T-helper 17 cell (primary cell): Measurements from ENCODE around the gene EPHA1. TPM values are rescaled to one million over a fixed set of nuclear protein-coding genes. Genes with fewer than 3 reads are reported as not detected.
"Not testable (repeated sequence)": the region's sequence is repeated elsewhere in the genome, so short reads cannot be mapped to it uniquely, and the experiment has no call there.

Source experiments
- ATAC-seq: fragments of 150-1000 bp; cut with Tn5 transposase; 2 replicates; pipeline ENCODE4 v1.10.0; 2021; ENCODE audit warnings: mild to moderate bottlenecking, moderate library complexity
- DNase-seq, 3 donors: peaks; one replicate each; pipeline versions ENCODE4 v3.0.0 to v3.0.0-alpha.2; 2020 to 2021
- H3K9me3 ChIP-seq: one replicate; pipeline ENCODE4 v1.7.0; 2013; ENCODE audit warnings: low read length, mild to moderate bottlenecking; ENCODE audit not compliant: control insufficient read depth, poor library complexity, severe bottlenecking
- H3K27ac Mint-ChIP-seq: one replicate; pipeline ENCODE4 v1.8.0; 2022; ENCODE audit warnings: mild to moderate bottlenecking, moderate library complexity, mixed read lengths
- H3K27me3 Mint-ChIP-seq: one replicate; pipeline ENCODE4 v1.8.0; 2022; ENCODE audit warnings: mixed read lengths
- H3K36me3 Mint-ChIP-seq: one replicate; pipeline ENCODE4 v1.8.0; 2022; ENCODE audit warnings: low read depth, mixed read lengths
- H3K4me1 Mint-ChIP-seq: one replicate; pipeline ENCODE4 v1.8.0; 2022; ENCODE audit warnings: mild to moderate bottlenecking, mixed read lengths
- H3K4me3 Mint-ChIP-seq: one replicate; pipeline ENCODE4 v1.8.0; 2022; ENCODE audit warnings: mild to moderate bottlenecking, moderate library complexity, mixed read lengths
- total RNA-seq, 4 donors: library from RNA in 2 of 4; stranded (reverse) in 2 of 4; gene quantifications; one replicate each; pipeline ENCODE4 v1.2.3 and lab custom pipeline; 2022 to 2026

The EPHA1 gene
- total RNA-seq, 2 donors from 2014 or later, result 9.4 to 19.7 TPM

GRCh38 chr7:143406002-143406357, 2.7 kb downstream of the EPHA1 start:
- no peak overlapping the region for H3K4me3 Mint-ChIP-seq
- H3K27me3 Mint-ChIP-seq, result no peaks in the 10 kb centered on the region
- ATAC-seq, result no peak
- no peaks in the 10 kb centered on the region for H3K9me3 ChIP-seq
- H3K4me1 Mint-ChIP-seq, result peaks cover 56% of the 10 kb centered on the region
- H3K27ac Mint-ChIP-seq, result no peak overlapping the region
- DNase-seq, result no peak
- no peaks in the 10 kb centered on the region for H3K36me3 Mint-ChIP-seq

DNA sequence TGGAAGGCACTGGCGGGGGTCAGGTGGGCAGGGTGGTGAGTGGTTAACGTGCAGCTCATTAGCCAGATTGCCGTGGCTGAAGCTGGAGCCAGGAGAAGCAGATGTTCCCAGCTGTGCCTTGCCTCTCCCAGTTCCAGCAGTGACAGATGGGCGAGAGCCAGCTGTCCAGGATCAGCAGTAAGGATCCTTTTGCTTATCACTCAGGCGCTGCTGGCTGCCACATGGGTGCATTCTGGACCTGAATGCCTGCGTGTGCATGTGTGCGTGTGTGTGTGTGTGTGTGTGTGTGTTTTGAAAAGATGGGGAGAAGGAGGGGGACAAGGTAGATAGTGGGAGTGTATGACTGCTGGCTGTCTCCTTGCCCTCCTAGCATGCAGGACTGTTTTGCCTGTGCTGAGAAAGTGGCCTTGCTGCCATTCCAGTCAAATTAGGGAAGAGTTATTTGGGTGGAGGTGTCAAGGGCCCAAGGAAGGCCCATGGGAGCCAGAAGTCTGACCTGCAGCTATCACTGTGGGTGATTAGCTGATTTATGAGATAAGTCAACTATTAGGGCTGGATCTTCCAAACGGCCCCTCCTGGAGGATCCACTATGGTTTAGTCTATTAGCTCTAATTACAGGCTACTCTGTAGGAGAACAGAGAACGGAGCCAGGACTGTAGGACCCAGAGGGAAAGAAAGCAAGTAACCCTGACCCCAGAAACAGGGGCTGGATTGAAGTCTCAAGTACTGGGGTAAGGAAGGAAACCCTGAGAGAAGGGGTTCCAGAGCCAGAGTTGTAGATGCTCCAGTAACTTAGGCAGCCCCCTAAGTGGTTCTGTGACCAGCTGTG, 3.3 kb downstream of the EPHA1 start:
- ATAC-seq (no peak), DNase-seq (no peak)
- no peaks in the 10 kb centered on the region for H3K27me3 Mint-ChIP-seq
- peak overlapping the region; percentile 52 for H3K4me3 Mint-ChIP-seq
- no peaks in the 10 kb centered on the region for H3K36me3 Mint-ChIP-seq
- peak overlapping the region; percentile 70 for H3K27ac Mint-ChIP-seq
- peaks cover 54% of the 10 kb centered on the region for H3K4me1 Mint-ChIP-seq
- no peaks in the 10 kb centered on the region for H3K9me3 ChIP-seq

GRCh38 chr7:143402233-143402632, 6.4 kb downstream of the EPHA1 start:
- H3K36me3 Mint-ChIP-seq, ATAC-seq, H3K9me3 ChIP-seq, H3K4me3 Mint-ChIP-seq, H3K27me3 Mint-ChIP-seq, DNase-seq: not testable (repeated sequence)
- Mint-ChIP-seq H3K27ac (peak overlapping the region; percentile 70), H3K4me1 (peaks cover 31% of the 10 kb centered on the region)

- H3K4me1 Mint-ChIP-seq, result peaks cover 23% of the 10 kb centered on the region
- DNase-seq (no peak), ATAC-seq (no peak)
- H3K36me3 Mint-ChIP-seq, result peaks cover 8% of the 10 kb centered on the region
- no peaks in the 10 kb centered on the region for H3K9me3 ChIP-seq
- no peak overlapping the region for H3K27ac Mint-ChIP-seq
- H3K4me3 Mint-ChIP-seq, result no peak overlapping the region
- H3K27me3 Mint-ChIP-seq, result no peaks in the 10 kb centered on the region
These were observed 7.4 kb downstream of the EPHA1 start for GRCh38 chr7:143401265-143401664.

DNA sequence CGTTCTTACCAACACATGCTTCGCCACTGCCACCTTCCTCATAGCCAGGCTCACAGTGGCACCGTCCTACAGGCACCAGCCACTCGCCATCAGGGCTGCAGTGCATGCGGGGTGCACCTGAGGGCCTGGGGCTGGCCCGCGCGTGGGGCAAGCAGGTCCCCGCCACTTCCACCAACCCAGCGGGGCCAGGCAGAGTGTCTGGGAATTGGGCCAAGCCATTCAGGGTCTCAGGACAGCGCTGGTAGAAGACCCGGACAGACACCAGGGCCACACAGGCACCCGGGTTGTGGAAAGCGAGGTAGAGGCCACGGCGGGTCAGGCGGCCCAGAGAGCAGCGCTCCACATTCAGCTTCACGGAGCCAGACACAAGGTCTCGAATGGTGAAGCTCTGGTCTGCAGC, 9.0 kb downstream of the EPHA1 start:
- H3K9me3 ChIP-seq, result no peaks in the 10 kb centered on the region
- no peak for ATAC-seq
- no peak for DNase-seq
- no peak overlapping the region for H3K4me3 Mint-ChIP-seq
- no peak overlapping the region for H3K27ac Mint-ChIP-seq
- peaks cover 18% of the 10 kb centered on the region for H3K4me1 Mint-ChIP-seq
- peaks cover 12% of the 10 kb centered on the region for H3K36me3 Mint-ChIP-seq
- no peaks in the 10 kb centered on the region for H3K27me3 Mint-ChIP-seq

DNA sequence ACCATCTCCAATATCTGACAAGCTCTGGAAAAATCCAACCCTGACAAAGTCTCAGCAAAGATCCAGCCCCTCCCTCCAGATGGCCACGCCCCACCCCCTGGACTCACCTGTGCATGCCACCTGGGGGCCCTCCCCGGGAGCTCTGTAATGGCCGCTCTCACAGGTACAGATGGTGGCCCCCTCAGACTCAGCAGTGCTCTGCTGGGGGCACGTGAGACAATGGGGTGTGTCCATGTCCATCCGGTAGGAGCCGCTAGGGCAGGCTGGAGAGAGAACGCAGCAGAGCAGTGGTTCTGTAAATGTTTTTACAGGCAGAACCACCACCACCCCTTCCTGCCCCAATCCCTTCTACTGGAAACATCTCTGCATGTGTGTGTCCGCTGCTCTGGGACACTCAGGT, 9.5 kb downstream of the EPHA1 start:
- H3K9me3 ChIP-seq, result no peaks in the 10 kb centered on the region
- DNase-seq (no peak), ATAC-seq (no peak)
- Mint-ChIP-seq H3K4me1 (peaks cover 16% of the 10 kb centered on the region), H3K27me3 (no peaks in the 10 kb centered on the region), H3K36me3 (peaks cover 12% of the 10 kb centered on the region), H3K4me3 (no peak overlapping the region), H3K27ac (no peak overlapping the region)

- Mint-ChIP-seq H3K36me3 (peaks cover 12% of the 10 kb centered on the region), H3K27ac (no peak overlapping the region), H3K4me1 (peaks cover 18% of the 10 kb centered on the region), H3K4me3 (no peak overlapping the region), H3K27me3 (no peaks in the 10 kb centered on the region)
- no peaks in the 10 kb centered on the region for H3K9me3 ChIP-seq
- DNase-seq (no peak), ATAC-seq (no peak)
These were observed 10.0 kb downstream of the EPHA1 start for GRCh38 chr7:143398616-143399015.

DNA sequence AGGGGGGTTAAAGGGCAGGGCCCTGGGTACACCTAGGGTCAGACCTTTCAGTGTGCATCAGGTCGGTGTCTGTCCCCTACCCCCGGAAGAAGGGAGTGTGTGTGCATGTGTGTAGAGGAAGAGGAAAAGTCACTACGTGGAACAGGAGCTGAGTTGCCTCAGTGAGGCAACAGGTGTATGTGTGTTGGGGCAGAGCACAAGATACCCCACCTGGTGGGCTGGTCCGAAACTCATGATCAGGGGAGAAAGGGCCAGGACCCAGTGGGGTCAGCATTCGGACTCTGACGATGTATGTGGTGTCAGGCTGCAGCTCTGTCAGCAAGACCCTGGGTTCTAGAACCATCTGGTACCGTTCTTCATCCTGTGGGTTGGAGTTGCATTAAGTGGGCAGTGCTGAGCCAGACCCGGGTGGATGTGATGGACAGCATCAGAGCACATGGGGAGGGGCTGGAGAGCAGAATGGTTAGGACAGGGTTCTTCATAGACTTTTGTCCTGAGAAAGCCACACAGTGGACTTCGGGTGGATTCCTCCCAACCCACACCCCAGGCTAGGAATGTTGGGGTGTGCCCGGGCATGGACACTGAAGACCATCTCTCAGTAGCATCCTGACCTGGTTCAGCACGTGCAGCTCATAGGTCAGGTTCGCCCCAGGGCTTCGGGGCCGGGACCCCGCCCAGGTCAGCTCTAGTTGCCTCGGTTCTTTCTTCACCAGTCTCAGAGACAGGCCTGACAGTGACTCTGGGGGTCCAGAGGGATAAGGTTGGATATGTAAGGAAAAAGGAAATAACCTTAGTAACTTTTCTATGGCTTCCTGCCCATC, 10.7 kb downstream of the EPHA1 start:
- H3K36me3 Mint-ChIP-seq, result peaks cover 12% of the 10 kb centered on the region
- no peak for DNase-seq
- no peak overlapping the region for H3K27ac Mint-ChIP-seq
- H3K4me3 Mint-ChIP-seq, result no peak overlapping the region
- ATAC-seq, result no peak
- H3K9me3 ChIP-seq, result no peaks in the 10 kb centered on the region
- H3K4me1 Mint-ChIP-seq, result peaks cover 19% of the 10 kb centered on the region
- no peaks in the 10 kb centered on the region for H3K27me3 Mint-ChIP-seq

DNA sequence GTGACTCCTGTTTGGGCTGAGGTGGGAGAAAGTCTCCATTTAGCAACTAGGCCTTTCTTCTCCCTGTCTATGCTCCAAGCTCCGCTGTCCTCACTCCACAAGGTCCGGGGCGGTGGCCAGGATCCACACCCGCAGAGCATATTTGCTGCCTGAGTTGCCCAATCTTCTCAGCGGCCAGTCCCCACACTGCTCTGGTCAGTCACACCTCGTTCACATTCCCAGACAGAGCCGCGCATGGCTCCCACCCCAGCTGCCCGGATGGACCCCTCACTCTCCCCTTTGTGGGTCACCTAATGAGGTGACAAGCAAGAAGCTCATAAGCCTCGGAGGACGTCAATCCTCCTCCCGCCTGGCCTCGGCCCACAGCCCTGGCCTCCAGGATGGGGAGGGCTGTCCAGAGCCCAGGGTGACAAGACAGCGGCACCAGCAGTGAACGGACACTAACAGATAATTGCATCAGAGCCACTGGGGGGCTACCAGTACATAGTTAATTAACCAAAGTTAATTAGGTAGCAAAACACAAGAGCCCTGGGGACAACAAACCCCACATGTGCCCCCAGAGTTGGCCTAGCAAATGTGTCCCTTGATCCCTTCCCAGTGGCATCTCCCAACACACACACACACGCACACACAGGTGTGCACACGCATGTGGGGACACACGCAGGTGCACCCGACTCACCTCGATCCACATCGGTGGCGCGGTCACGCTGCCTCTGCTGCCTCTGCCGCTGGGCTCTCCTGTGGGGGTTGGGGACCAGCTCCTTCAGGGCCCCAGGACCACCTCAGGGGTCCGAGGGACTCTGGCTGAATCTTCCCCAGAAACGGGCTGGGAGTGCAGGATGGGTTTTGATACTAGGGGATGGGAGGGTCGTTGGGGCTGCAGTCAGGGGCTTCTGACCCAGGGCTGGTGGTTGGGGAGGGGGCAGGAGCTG, 11.8 kb downstream of the EPHA1 start:
- H3K27me3 Mint-ChIP-seq, result no peaks in the 10 kb centered on the region
- H3K4me1 Mint-ChIP-seq, result peaks cover 18% of the 10 kb centered on the region
- no peak overlapping the region for H3K27ac Mint-ChIP-seq
- no peak overlapping the region for H3K4me3 Mint-ChIP-seq
- peaks cover 12% of the 10 kb centered on the region for H3K36me3 Mint-ChIP-seq
- H3K9me3 ChIP-seq, result no peaks in the 10 kb centered on the region
- no peak for DNase-seq
- no peak for ATAC-seq

DNA sequence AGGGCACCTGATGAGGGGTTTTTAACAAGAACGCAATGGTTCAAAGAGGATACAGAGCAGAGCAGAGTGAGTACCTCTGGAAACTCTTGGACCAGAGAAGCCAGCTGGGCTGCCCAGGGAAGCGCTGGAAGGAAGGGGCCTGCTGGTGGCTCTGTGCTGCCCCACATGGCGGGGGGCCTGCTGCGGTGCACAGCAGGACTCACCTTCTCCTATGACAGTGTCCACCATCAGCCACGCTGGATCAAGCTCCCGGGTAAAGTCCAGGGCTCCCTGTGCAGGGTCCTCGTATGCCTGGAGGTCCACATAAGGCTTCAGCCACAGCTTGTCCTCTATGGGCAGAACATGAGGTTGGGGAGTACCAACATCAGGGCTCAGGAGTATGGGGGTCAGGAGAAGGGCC, 12.5 kb downstream of the EPHA1 start:
- ATAC-seq, result no peak
- Mint-ChIP-seq H3K4me3 (no peak overlapping the region), H3K36me3 (peaks cover 12% of the 10 kb centered on the region), H3K27me3 (no peaks in the 10 kb centered on the region), H3K27ac (no peak overlapping the region), H3K4me1 (peaks cover 18% of the 10 kb centered on the region)
- no peak for DNase-seq
- H3K9me3 ChIP-seq, result no peaks in the 10 kb centered on the region

- no peak for DNase-seq
- Mint-ChIP-seq H3K36me3 (peaks cover 12% of the 10 kb centered on the region), H3K27ac (peak overlapping the region; percentile 61), H3K4me1 (peaks cover 18% of the 10 kb centered on the region), H3K4me3 (peak overlapping the region; percentile 57), H3K27me3 (no peaks in the 10 kb centered on the region)
- H3K9me3 ChIP-seq, result no peaks in the 10 kb centered on the region
- no peak for ATAC-seq
These were observed 13.2 kb downstream of the EPHA1 start for GRCh38 chr7:143395187-143396149.

GRCh38 chr7:143394777-143395176, 13.9 kb downstream of the EPHA1 start:
- H3K27me3 Mint-ChIP-seq, result no peaks in the 10 kb centered on the region
- no peaks in the 10 kb centered on the region for H3K9me3 ChIP-seq
- no peak overlapping the region for H3K4me3 Mint-ChIP-seq
- peak overlapping the region; percentile 61 for H3K27ac Mint-ChIP-seq
- DNase-seq (no peak), ATAC-seq (no peak)
- H3K4me1 Mint-ChIP-seq, result peaks cover 21% of the 10 kb centered on the region
- peaks cover 15% of the 10 kb centered on the region for H3K36me3 Mint-ChIP-seq
